Measurements from ENCODE around the gene DNAJC2. TPM values are rescaled to one million over a fixed set of nuclear protein-coding genes. Genes with fewer than 3 reads are reported as not detected.

Gene DNAJC2
- total and polyA plus RNA-seq, 2 experiments from 2014 or later: 40.1 to 168 TPM

DNA sequence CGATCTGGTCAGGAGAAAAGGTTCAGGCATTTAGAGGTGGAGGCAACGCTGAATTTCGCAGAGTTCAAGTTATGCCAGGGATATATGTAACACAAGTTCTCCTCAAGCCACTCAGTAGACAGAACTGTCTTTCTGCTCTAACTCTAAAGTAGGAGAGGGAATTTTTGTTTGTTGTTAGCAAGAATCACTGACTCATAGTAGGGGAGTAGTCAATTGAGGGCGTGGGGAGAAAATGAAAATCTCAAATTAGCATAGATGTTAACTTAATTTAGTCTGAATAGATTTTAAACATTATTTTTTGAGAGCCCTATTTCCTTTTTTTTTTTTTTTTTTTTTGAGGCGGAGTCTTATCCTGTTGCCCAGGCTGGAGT lies 37.5 kb upstream of the DNAJC2 start (continued):
- TF ChIP-seq, protein P1, sequence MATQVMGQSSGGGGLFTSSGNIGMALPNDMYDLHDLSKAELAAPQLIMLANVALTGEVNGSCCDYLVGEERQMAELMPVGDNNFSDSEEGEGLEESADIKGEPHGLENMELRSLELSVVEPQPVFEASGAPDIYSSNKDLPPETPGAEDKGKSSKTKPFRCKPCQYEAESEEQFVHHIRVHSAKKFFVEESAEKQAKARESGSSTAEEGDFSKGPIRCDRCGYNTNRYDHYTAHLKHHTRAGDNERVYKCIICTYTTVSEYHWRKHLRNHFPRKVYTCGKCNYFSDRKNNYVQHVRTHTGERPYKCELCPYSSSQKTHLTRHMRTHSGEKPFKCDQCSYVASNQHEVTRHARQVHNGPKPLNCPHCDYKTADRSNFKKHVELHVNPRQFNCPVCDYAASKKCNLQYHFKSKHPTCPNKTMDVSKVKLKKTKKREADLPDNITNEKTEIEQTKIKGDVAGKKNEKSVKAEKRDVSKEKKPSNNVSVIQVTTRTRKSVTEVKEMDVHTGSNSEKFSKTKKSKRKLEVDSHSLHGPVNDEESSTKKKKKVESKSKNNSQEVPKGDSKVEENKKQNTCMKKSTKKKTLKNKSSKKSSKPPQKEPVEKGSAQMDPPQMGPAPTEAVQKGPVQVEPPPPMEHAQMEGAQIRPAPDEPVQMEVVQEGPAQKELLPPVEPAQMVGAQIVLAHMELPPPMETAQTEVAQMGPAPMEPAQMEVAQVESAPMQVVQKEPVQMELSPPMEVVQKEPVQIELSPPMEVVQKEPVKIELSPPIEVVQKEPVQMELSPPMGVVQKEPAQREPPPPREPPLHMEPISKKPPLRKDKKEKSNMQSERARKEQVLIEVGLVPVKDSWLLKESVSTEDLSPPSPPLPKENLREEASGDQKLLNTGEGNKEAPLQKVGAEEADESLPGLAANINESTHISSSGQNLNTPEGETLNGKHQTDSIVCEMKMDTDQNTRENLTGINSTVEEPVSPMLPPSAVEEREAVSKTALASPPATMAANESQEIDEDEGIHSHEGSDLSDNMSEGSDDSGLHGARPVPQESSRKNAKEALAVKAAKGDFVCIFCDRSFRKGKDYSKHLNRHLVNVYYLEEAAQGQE (IDR thresholded peaks at IDR 0.05; ENCODE audit: unreplicated experiment): no peak

DNA sequence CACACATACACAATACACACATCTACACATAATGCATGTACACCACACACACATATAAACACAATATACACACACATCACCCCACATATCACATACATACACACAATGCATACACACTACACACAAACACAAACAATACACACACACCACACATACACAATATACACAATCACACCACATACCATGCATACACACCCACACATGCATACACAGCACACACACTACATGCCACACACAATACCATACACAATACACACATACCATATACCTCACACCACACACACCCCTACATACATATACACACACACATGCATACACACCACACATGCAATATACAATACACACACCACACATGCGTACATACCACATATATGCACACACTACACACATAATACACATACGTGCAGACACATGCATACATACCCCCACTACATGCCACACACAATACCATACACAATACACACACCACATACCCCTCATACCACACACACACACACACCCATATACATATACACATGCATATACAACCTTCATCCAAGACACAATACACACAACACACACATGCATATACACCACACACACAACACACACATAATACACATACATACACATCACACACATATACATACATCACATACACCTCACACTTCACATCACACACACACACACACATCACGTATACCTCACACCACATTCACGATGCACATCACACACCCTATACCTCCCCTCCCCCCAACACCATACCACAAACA lies 36.9 kb upstream of the DNAJC2 start:
- no peaks in the 10 kb centered on the region for H3K4me1 Mint-ChIP-seq
- DNase-seq (ENCODE audit: low spot score) (no peak), ATAC-seq (no peak)
- H3K36me3 Mint-ChIP-seq (ENCODE audit: low read depth): no peaks in the 10 kb centered on the region
- no peaks in the 10 kb centered on the region for H3K9me3 Mint-ChIP-seq
- H3K4me3 ChIP-seq: no peak overlapping the region
- no peak overlapping the region for H3K27ac Mint-ChIP-seq
- H3K4me2 ChIP-seq: no peak overlapping the region
- H3F3A ChIP-seq (replicated peaks; ENCODE audit: low read depth): 0 out of 2 replicates have a peak, but pooled peaks cover 8% of the 10 kb centered on the region
- no peaks in the 10 kb centered on the region for H3K27me3 ChIP-seq (ENCODE audit: insufficient read depth)
- H3K27me3 Mint-ChIP-seq (ENCODE audit: insufficient read depth, low read depth, poor library complexity): no peaks in the 10 kb centered on the region
- no peak overlapping the region for H2AFZ ChIP-seq
- no peak overlapping the region for H3K27ac ChIP-seq (ENCODE audit: low read depth)
- no peak overlapping the region for H3K4me3 Mint-ChIP-seq
- H3K36me3 ChIP-seq (ENCODE audit: insufficient read depth): no peaks in the 10 kb centered on the region
- no peaks in the 10 kb centered on the region for H3K9me2 ChIP-seq (ENCODE audit: insufficient read depth)
- H3K4me1 ChIP-seq (ENCODE audit: insufficient read depth): no peaks in the 10 kb centered on the region
- H4K20me1 ChIP-seq (replicated peaks; ENCODE audit: insufficient read depth): no peaks in the 10 kb centered on the region
- H3K79me2 ChIP-seq (replicated peaks; ENCODE audit: insufficient read depth): no peaks in the 10 kb centered on the region
- TF ChIP-seq, protein P2, sequence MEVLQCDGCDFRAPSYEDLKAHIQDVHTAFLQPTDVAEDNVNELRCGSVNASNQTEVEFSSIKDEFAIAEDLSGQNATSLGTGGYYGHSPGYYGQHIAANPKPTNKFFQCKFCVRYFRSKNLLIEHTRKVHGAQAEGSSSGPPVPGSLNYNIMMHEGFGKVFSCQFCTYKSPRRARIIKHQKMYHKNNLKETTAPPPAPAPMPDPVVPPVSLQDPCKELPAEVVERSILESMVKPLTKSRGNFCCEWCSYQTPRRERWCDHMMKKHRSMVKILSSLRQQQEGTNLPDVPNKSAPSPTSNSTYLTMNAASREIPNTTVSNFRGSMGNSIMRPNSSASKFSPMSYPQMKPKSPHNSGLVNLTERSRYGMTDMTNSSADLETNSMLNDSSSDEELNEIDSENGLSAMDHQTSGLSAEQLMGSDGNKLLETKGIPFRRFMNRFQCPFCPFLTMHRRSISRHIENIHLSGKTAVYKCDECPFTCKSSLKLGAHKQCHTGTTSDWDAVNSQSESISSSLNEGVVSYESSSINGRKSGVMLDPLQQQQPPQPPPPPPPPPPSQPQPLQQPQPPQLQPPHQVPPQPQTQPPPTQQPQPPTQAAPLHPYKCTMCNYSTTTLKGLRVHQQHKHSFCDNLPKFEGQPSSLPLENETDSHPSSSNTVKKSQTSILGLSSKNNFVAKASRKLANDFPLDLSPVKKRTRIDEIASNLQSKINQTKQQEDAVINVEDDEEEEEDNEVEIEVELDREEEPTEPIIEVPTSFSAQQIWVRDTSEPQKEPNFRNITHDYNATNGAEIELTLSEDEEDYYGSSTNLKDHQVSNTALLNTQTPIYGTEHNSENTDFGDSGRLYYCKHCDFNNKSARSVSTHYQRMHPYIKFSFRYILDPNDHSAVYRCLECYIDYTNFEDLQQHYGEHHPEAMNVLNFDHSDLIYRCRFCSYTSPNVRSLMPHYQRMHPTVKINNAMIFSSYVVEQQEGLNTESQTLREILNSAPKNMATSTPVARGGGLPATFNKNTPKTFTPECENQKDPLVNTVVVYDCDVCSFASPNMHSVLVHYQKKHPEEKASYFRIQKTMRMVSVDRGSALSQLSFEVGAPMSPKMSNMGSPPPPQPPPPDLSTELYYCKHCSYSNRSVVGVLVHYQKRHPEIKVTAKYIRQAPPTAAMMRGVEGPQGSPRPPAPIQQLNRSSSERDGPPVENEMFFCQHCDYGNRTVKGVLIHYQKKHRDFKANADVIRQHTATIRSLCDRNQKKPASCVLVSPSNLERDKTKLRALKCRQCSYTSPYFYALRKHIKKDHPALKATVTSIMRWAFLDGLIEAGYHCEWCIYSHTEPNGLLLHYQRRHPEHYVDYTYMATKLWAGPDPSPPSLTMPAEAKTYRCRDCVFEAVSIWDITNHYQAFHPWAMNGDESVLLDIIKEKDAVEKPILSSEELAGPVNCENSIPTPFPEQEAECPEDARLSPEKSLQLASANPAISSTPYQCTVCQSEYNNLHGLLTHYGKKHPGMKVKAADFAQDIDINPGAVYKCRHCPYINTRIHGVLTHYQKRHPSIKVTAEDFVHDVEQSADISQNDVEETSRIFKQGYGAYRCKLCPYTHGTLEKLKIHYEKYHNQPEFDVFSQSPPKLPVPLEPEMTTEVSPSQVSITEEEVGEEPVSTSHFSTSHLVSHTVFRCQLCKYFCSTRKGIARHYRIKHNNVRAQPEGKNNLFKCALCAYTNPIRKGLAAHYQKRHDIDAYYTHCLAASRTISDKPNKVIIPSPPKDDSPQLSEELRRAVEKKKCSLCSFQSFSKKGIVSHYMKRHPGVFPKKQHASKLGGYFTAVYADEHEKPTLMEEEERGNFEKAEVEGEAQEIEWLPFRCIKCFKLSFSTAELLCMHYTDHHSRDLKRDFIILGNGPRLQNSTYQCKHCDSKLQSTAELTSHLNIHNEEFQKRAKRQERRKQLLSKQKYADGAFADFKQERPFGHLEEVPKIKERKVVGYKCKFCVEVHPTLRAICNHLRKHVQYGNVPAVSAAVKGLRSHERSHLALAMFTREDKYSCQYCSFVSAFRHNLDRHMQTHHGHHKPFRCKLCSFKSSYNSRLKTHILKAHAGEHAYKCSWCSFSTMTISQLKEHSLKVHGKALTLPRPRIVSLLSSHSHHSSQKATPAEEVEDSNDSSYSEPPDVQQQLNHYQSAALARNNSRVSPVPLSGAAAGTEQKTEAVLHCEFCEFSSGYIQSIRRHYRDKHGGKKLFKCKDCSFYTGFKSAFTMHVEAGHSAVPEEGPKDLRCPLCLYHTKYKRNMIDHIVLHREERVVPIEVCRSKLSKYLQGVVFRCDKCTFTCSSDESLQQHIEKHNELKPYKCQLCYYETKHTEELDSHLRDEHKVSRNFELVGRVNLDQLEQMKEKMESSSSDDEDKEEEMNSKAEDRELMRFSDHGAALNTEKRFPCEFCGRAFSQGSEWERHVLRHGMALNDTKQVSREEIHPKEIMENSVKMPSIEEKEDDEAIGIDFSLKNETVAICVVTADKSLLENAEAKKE (CRISPR knock-in tag; IDR thresholded peaks at IDR 0.05): no peak
- TF ChIP-seq EZH2phosphoT487 (IDR thresholded peaks at IDR 0.05; ENCODE audit: unreplicated experiment): no peak
- no peak for TF ChIP-seq ZNF331 (CRISPR knock-in tag; IDR thresholded peaks at IDR 0.05; ENCODE audit: low read depth)
- no peak for TF ChIP-seq EZH2 (IDR thresholded peaks at IDR 0.05; ENCODE audit: low read depth, unreplicated experiment)
- TF ChIP-seq POLR2AphosphoS5 (IDR thresholded peaks at IDR 0.05; ENCODE audit: low read depth): no peak
- TF ChIP-seq, protein P3, sequence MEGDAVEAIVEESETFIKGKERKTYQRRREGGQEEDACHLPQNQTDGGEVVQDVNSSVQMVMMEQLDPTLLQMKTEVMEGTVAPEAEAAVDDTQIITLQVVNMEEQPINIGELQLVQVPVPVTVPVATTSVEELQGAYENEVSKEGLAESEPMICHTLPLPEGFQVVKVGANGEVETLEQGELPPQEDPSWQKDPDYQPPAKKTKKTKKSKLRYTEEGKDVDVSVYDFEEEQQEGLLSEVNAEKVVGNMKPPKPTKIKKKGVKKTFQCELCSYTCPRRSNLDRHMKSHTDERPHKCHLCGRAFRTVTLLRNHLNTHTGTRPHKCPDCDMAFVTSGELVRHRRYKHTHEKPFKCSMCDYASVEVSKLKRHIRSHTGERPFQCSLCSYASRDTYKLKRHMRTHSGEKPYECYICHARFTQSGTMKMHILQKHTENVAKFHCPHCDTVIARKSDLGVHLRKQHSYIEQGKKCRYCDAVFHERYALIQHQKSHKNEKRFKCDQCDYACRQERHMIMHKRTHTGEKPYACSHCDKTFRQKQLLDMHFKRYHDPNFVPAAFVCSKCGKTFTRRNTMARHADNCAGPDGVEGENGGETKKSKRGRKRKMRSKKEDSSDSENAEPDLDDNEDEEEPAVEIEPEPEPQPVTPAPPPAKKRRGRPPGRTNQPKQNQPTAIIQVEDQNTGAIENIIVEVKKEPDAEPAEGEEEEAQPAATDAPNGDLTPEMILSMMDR (conservative IDR thresholded peaks at IDR 0.05; ENCODE audit: low read depth in 2 of 2): no peak
- TF ChIP-seq, protein P4, sequence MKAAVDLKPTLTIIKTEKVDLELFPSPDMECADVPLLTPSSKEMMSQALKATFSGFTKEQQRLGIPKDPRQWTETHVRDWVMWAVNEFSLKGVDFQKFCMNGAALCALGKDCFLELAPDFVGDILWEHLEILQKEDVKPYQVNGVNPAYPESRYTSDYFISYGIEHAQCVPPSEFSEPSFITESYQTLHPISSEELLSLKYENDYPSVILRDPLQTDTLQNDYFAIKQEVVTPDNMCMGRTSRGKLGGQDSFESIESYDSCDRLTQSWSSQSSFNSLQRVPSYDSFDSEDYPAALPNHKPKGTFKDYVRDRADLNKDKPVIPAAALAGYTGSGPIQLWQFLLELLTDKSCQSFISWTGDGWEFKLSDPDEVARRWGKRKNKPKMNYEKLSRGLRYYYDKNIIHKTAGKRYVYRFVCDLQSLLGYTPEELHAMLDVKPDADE (IDR thresholded peaks at IDR 0.05): no peak
